EL (cell line): Measurements from ENCODE around the gene LCOR.
A peak's percentile ranks its signal among the peaks of the same experiment; 100 is the strongest.
"Not testable (repeated sequence)": the region's sequence is repeated elsewhere in the genome, so short reads cannot be mapped to it uniquely, and the experiment has no call there.

Experiments
- DNase-seq: peaks from one replicate; pipeline ENCODE4 v3.0.0-alpha.2; 2016

Gene LCOR

DNA sequence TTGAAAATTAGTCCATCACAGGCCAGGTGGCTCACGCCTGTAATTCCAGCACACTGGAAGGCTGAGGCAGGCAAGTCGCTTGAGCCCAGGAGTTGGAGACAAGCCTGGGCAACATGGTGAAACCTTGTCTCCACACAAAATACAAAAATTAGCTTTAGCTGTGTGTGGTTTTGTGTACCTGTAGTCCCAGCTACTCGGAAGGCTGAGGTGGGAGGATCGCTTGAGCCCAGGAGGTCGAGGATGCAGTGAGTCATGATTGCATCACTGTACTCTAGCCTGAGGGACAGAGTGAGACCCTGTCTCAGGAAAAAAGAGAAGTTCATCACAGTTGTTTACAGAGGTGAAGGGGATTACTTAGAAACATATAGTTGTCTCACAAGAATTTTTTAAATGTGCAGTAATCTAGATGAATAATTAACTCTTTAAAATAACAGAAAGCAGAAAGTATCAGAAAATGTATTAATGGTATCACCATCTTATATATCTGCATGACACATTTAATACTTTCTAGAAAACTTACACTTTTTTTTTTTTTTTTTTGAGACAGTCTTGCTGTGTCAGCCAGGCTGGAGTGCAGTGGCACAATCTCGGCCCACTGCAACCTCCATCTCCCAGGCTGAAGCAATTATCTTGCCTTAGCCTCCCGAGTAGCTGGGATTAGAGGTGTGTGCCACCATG lies 8.9 kb downstream of the LCOR start:
- DNase-seq, result peak; percentile 74

DNA sequence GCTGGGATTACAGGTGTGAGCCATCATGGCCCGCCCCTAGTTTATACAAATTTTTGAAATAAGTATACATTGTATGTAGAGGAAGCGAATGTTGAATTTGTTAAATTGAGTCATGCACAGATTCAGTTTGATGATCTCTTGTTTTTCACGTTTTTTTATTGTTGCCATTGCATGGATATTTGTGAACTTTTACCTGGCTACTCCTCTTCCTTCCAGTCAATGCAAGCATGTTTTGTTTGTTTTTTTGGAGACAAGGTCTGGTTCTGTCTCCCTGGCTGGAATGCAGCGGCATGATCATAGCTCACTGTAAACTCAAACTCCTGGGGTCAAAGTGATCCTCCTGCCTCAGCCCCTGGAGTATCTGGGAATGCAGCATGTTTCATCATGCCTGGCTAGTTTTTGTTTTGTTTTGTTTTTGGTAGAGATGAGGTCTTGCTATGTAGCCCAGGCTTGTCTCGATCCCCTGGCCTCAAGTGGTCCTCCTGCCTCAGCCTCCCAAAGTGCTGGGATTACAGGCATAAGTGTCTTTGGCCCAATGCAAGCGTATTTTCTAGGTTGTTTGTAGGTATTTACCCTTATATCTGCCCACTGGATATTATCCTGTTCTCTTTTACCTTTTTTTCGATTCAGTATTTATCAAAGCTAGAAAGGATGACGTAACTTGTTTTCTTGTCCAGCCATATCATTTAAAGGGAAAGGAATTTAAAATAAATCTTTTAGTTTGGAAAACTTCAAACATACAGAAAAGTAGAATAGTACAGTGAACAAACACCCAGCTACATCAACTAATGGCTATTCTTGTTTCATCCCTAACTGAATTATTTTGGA lies 11.0 kb downstream of the LCOR start:
- no peak for DNase-seq

DNA sequence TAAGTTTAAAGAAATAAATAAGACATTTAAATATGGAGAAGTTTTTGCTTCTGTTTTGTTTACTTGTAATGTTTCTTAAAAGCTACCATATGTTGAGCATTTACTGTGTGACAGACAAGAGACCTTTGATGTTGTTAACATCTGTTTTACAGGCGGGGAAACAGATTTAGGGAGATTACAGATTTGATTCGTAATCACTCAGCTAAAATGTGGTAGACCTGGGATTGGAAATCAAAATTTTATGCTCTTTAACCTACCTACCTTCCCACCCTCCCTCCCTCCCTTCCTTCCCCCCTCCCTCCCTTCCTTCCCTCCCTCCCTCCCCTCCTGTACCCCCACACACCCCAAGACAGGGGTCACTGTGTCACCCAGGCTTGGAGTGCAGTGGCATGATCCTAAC lies 11.7 kb downstream of the LCOR start:
- no peak for DNase-seq

DNA sequence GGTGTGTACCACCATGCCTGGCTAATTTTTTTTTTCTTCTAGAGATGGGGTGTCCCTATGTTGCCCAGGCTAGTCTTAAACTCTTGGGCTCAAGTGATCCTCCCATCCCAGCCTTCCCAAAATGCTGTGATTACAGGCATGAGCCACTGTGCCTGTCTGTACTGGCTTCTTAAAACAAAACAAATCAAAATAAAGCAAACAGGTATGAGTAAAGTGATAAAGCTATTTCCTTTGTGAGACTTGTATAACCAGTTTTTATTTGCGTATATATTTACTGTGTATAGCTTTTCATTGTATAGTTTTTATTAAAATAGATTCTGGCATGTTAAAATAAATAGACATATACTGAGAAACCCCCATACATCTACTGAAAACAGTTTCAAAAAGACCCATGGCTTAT lies 14.3 kb downstream of the LCOR start:
- DNase-seq, result no peak

DNA sequence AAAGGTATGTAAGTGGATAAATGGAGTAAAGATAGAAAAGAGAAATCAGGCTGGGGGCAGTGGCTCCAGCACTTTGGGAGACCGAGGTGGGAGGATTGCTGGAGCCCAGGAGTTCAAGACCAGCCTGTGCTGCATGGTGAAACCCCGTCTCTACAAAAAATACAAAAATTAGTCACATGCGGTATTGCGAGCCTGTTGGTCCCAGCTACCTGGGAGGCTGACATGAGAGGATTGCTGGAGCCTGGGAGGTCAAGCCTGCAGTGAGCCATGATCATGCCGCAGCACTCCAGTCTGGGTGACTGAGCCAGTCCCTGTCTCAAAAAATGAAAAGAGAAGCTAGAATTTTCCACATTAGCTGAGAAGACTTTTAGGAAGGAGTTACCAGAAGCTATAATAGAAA lies 14.8 kb downstream of the LCOR start:
- DNase-seq, result no peak

DNA sequence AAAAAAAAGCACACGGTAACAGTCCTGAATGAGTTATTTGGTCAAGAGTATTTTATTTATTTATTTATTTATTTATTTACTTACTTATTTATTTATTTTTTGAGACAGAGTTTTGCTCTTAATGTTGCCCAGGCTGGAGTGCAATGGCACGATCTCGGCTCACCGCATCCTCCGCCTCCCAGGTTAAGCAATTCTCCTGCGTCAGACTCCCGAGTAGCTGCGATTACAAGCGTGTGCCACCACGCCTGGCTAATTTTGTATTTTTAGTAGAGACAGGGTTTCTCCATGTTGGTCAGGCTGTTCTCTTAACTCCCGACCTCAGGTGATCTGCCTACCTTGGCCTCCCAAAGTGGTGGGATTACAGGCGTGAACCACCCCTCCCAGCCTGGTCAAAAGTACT lies 15.3 kb downstream of the LCOR start:
- DNase-seq, result not testable (repeated sequence)

DNA sequence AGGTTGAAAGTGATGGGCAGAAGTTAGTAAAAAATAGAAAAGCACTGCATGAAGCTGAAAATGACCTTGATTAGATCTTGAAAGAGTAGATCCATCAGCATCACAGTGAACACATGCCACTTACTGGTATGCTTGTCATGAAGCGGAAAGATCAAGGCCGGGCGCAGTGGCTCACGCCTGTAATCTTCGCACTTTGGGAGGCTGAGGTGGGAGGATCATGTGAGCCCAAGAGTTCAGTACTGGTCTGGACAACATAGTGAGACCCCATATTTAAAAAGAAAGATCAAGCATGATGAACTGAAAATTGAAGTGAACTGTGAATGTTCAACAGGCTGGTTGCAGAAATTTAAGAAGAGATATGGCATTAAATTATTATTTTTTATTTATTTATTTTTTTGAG lies 18.0 kb downstream of the LCOR start:
- no peak for DNase-seq

DNA sequence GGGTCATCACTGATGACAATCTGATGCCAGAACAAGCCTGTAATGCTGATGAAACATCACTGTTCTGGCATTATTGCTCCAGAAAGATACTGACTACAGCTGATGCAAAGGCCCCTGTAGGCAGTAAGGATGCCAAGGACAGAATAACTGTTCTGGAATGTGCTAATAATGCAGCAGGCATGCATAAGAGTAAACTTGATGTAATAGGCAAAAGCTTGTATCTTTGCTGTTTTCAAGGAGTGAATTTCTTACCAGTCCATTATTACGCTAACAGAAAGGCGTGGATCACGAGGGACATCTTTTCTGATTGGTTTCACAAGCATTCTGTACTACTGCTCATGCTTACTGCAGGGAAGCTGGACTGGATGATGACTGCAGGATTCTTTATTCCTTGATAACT lies 18.7 kb downstream of the LCOR start:
- peak; percentile 96 for DNase-seq

DNA sequence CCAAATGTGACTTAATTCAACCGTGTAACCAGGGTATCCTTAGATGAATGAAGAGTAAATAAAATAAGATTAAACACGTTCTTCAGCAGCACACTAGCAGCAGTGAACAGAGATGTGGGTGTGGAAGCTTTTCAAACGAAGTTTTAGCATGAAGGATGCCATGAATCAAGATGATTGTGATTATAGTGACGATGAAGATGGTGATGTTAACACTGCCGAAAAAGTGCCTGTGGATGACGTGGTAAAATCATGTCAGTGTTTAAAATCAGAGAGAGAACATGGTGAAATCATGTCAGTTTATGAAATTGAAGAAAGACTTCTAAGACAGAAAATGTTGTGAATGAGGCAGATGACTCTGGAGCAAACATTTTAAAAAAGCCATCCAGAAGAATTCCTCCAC lies 19.2 kb downstream of the LCOR start:
- no peak for DNase-seq

DNA sequence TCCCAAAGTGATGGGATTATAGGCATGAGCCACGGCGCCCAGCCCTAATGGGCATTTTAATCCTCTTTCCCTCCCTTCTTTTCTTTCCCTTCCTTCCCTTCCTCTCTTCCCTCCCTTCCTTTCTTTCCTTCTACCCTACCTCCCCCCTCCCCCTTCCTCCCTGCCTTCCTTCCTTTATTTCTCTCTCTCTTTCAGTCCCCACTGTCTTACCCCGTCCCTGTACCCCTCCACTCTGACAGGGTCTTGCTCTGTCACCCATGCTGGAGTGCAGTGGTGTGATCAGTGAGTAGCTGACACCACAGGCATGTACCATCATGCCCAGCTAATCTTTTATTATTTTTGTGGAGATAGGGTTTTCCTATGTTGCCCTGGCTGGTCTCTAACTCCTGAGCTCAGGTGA lies 24.2 kb downstream of the LCOR start:
- DNase-seq, result no peak

DNA sequence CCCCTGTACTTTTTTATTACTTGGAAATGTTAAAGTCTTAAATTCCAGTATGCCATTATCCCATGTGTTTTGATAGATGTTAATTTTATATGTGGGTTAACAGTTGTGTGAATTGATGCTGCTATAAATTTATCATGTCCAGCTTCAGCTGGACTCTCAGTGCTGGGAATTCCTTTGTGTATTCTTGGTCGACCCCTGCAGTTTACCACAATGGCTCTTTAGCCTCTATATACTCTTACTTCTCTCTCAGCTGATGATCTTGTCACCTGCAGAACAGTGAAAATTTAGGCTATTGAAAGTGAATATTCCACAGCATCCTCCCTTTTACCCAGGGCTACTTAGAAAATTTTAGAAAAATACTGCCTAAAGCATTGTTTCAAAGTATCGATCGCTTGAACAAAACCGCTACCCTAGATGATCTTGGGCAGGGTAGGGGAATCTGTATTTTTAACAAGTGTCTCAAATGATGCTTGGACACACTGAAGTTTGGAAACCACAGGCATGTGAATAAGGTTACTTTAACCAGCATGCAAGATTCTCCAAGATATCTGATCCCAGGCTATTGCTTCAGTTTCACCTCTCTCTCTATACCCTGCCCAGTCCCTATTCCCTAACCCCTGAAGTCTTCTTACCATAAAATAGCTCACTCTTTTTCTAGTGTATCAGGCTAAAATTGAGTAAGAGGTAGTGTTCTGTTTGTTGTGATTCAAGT lies 25.4 kb downstream of the LCOR start:
- DNase-seq, result peak; percentile 35

DNA sequence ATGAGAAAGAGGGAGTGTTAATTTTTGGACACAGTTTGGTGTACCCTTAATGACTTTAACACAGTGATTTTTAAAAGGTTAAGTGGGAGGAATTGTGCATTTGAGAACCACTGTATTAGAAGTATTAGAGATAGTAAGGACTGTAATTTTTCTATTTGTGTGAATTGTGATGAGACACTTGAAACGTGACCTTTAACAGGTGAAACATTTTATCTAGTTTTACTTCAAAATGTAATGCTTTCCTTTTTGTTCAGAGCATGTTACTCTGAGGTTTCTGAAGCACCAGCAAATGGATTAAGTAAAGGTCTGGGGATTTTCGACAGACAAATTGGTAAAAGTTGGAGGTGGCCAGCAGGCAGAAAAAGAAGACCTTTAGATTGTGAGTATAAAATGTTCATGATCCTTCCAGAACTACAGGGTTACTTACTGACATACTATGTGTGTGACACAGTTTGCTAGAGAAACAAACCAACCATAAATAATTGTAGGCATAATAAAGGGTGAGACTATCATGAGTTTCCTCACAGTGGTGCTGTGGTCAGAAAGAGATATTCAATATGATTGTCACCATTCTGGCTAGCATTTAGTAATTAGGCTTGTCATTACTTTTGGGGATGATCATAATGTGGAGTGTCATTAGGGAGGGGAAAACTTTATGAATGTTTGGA lies 26.1 kb downstream of the LCOR start:
- peak; percentile 28 for DNase-seq

DNA sequence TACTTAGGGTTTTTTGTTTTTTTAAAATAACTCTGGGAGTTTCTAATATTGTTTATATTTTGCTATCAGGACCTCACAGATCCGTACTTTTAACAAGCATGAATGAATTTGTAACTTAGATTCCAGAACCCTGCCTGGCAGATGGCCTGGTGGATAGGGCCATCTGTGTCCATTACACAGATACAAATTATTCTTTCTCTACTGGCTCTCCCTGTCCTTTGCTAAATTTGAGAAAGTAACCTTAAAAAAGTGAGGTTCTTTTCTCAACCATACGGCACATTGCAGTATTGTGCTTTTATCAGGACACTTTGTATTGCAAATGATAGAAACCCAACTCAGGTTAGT lies 26.6 kb downstream of the LCOR start:
- DNase-seq, result no peak

DNA sequence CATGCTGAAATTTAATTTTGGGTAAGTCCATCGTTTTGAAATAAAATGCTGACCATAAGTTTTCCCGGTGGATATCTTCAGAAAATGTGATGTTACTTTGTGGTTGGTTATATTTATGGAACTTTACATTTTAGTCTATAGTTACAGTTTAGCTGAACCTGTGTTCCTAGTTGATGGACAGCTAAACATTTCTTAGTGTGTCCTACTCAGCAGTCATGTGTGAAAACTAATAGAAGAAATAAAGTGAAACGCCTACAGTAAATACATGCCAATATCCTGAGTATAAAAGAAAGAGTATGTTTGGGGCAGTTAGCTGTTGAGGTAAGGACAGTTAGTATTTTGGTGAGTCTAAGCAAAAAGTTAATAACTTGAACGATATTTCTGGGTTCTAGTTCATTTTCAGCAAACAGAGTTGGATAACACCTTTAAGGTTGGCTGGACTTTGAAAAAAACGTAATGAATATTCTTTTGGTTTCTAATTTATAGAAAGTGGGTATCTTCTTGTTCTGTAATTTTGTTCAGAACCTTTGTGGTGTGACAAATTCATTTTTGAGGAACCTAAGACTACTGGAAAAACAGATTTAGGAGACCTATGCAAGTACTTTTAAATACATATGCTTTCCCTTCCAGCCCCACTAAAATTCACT lies 28.7 kb downstream of the LCOR start:
- no peak for DNase-seq

DNA sequence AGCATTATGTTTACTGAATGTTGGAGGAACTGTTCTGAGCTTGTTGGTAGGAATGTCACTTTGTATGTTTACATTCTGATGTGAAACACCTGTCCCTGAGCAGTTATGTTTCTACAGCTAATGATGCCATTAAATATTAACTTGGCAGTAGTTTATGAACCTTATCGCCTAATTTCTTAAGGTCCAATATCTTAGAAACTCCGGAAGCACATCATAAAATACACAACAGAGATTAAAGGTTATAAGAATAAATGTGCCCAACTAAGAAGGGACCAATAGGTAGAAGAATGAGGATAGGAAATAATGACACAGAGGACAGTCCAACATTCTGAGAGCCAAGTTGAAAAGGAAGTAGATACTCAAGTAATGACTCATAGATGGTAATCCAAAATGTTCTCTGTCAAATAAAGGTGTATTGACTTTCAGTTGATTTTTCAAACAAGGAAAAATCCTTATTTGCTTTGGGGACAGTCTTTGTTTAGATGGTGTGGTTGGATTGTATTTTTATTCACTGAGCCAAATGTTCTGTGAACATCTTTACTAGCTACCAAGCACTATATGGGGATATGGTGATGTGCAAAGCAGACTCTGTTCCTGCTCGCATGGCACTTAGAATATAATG lies 31.9 kb downstream of the LCOR start:
- peak; percentile 58 for DNase-seq

DNA sequence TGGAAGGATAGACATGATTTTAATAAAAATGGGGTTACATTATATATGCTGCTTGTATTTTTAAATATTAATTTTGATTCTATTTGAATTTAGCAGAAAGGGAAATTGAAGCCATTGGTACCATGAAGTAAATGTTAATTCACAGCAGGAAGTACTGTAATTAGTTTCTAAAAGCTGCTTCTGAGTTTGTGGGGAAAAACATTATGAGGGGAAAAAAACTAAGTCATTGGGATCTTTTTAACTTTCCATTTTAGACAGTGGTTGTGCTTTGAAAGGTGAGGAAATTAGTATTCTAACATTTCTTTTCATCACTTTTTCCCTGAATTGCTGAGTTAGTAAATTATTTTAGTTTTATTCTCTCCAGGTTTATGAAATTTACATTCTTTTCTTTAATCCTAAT lies 41.0 kb downstream of the LCOR start:
- no peak for DNase-seq

DNA sequence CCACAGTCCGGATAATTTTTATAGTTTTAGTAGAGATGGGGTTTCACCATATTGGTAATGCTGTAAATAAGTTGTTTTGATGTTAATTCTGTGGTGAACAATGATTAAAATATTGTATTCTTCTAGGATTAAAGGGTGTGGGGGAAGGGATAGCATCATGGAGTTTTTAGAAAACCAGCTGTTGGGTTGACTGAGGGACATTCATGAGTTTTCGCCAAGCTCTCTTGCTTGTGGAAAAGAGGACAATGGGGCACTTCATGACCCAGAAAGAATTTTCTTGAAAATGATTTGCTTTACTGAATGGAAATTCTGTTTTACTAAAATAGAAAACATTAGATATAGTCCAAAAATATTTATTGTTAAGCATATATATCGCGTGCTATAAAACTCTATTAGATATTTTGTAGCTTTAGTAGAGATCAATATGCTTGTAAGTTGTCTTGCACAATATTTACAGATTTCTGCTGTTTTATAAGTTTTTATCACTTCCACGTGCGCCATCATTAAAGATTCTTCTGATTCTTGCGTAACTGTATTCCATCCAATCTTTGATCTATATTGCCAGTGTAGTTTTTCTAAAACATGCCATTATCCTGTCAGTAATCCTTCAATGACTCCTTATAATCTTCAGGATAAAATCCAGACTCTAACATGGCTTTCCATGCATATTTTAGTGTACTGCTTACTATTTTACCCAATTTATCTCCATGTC lies 41.8 kb downstream of the LCOR start:
- DNase-seq, result no peak

DNA sequence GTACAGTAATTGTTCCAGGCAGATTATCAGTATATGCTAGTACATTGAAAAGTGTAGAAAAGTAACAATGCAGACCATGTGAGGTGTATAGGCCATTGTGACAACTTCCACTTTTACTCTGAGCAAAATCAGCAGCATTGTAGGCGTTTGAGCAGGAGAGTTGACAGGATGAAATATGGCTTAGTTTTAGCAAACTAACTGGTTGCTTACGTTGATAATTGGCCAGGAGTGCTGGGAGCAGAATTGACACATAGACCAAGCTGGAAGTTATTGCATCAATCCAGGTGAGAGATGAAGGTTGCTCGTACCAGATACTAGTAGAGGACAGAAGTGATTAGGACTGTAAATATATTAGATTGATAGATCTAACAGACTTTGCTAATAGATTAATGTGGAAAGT lies 46.0 kb downstream of the LCOR start:
- DNase-seq, result no peak

DNA sequence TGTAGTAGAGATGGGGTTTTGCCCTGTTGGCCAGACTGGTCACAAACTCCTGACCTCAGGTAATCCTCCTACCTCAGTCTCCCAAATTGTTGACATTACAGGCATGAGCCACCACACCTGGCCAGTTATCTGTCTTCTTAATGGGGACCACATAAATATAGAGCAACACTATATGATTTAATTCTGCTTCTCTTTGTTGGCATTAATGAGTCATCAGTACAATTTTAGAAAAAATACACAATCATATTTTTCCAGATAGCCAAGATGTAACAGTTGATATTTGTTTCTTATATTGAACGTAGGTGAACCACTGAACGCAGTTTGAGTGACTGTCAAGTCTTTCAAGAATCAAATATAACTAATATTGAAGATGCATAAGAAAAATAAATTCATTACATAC lies 48.5 kb downstream of the LCOR start:
- no peak for DNase-seq

DNA sequence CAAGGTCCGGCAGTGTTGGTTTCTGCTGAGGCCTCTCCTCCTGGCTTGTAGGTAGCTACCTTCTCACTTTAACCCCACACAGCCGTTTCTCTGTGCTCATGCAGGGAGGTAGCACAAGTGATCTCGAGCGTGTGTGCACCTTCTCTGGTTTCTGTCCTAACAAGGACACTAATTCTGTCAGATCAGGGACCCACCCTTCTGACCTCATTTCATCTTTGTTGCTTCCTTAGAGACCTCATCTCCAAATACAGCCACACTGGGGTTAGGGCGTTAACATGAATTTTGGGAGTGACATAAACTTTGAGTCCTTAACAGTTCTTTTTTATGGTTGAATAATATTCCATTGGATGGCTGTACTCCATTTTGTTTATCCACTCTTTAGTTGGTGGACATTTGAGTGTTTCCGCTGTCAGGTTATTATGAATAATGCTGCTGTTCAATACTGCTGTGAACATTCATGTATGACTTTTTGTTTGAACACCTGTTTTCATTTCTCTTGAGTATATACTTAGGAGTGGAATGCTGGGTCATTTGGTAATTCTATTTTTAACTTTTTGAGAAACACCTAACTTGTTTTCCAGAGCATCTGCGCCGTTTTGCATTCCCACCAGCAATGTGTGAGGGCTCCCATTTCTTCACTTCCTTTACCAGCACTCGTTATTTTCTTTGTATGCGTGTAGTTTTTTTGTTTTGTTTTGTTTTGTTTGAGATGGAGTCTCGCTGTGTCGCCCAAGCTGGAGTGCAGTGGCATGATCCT lies 57.5 kb downstream of the LCOR start:
- DNase-seq, result no peak

DNA sequence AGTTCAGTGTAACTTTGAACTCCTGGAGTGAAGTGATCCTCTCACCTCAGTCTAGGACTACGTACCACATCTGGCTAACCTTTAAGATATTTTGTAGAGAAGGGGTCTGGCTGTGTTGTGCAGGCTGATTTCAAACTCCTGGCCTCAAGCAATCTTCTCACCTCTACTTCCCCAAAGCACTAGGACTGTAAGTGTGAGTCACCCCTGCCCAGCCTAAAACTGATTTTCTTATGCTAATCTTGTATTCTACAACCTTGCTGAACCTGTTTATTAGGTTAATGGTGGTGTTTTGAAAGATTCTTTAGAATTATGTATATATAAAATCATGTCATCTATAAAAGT lies 58.0 kb downstream of the LCOR start:
- no peak for DNase-seq
